Natural killer cell (primary cell): ENCODE measurements around the gene SPDYE6. TPM values are rescaled to one million over a fixed set of nuclear protein-coding genes. Genes with fewer than 3 reads are reported as not detected.
"Not testable (repeated sequence)": the region's sequence is repeated elsewhere in the genome, so short reads cannot be mapped to it uniquely, and the experiment has no call there.

ENCODE experiments used
- ATAC-seq, 3 donors: fragments of 150-1000 bp in 2 of 3; fragments of 200-7000 bp in 1 of 3; cut with Tn5 transposase; 1 replicate in 1 of 3; 2 replicates in 2 of 3; pipeline ENCODE4 v1.10.0; 2021; ENCODE audit warnings: mild to moderate bottlenecking in 2 of 3, moderate library complexity in 2 of 3
- DNase-seq, 2 donors: peaks; one replicate each; pipeline versions ENCODE4 v3.0.0 to v3.0.0-alpha.2; 2013 to 2021; ENCODE audit warnings: mixed read lengths in 1 of 2
- H3K27ac ChIP-seq: one replicate; pipeline ENCODE4 v1.5.1; 2013; ENCODE audit warnings: mild to moderate bottlenecking, low read length
- H3K27me3 ChIP-seq: one replicate; pipeline ENCODE4 v1.6.1; 2013; ENCODE audit warnings: low read length; ENCODE audit not compliant: control insufficient read depth, insufficient read depth
- H3K36me3 ChIP-seq: one replicate; pipeline ENCODE4 v1.6.1; 2013; ENCODE audit warnings: low read length; ENCODE audit not compliant: control insufficient read depth, insufficient read depth
- H3K4me1 ChIP-seq: one replicate; pipeline ENCODE4 v1.6.1; 2013; ENCODE audit warnings: low read length; ENCODE audit not compliant: control insufficient read depth, insufficient read depth
- H3K4me3 ChIP-seq: one replicate; pipeline ENCODE4 v1.5.1; 2013; ENCODE audit warnings: low read length
- H3K9me3 ChIP-seq: one replicate; pipeline ENCODE4 v1.6.1; 2013; ENCODE audit warnings: low read length; ENCODE audit not compliant: control insufficient read depth, insufficient read depth
- H3K27ac Mint-ChIP-seq, 2 donors: one replicate each; pipeline ENCODE4 v1.8.0; 2022; ENCODE audit warnings: mild to moderate bottlenecking in 2 of 2, mixed read lengths in 2 of 2, moderate library complexity in 1 of 2
- H3K27me3 Mint-ChIP-seq, 2 donors: one replicate each; pipeline ENCODE4 v1.8.0; 2022; ENCODE audit warnings: low read depth in 2 of 2, mixed read lengths in 2 of 2
- H3K36me3 Mint-ChIP-seq: one replicate; pipeline ENCODE4 v1.8.0; 2022; ENCODE audit warnings: mixed read lengths
- H3K4me1 Mint-ChIP-seq, 2 donors: one replicate each; pipeline ENCODE4 v1.8.0; 2022; ENCODE audit warnings: mixed read lengths in 2 of 2
- H3K4me3 Mint-ChIP-seq: one replicate; pipeline ENCODE4 v1.8.0; 2022; ENCODE audit warnings: mild to moderate bottlenecking, moderate library complexity, mixed read lengths
- H3K9me3 Mint-ChIP-seq, 2 donors: one replicate each; pipeline ENCODE4 v1.8.0; 2022; ENCODE audit warnings: mixed read lengths in 2 of 2
- CTCF ChIP-seq: fragments of 200-600 bp; IDR thresholded peaks from one replicate; pipeline ENCODE4 v1.8.0; 2022; ENCODE audit warnings: antibody characterized with exemption
- WGBS: methylation state at CpG from one replicate; pipeline ENCODE4 v1.1.7; 2013; ENCODE audit warnings: missing lambda C conversion rate; ENCODE audit not compliant: insufficient coverage; 5-methylcytosine and 5-hydroxymethylcytosine counted together
- intact Hi-C: fragments of 100-400 bp; cut with micrococcal nuclease; formaldehyde crosslinking; loops from one replicate; pipeline ENCODE4 v1.14.2; 2022
- total RNA-seq, 4 donors: library from RNA; stranded (reverse); fragments of 120-200 nt in 1 of 4; gene quantifications; one replicate each; pipeline versions ENCODE4 v1.2.3 to v1.2.4, GENCODE V29; 2013 to 2022

The SPDYE6 gene
- not detected for total RNA-seq
- not detected for total RNA-seq (2013)

GRCh38 chr7:102356344-102356743 is at the start of gene SPDYE6:
TSS of gene SPDYE6 (minus strand) at chr7:102356444. CDS start at chr7:102356023, 421 bp downstream.
- ATAC-seq, H3K27me3 Mint-ChIP-seq, H3K36me3 Mint-ChIP-seq, intact Hi-C loops, H3K27ac Mint-ChIP-seq, H3K36me3 ChIP-seq, H3K4me3 Mint-ChIP-seq, H3K4me1 Mint-ChIP-seq, H3K27me3 ChIP-seq, H3K27ac ChIP-seq, H3K9me3 Mint-ChIP-seq, H3K9me3 ChIP-seq, DNase-seq, H3K4me1 ChIP-seq, H3K4me3 ChIP-seq: not testable (repeated sequence)
- WGBS = no CpG with 5 or more reads among the region's 6 CpGs

- 100% methylated on average over 3 of the region's 5 CpGs for WGBS
- not testable (repeated sequence) for H3K27me3 ChIP-seq, H3K9me3 ChIP-seq, H3K27me3 Mint-ChIP-seq, H3K9me3 Mint-ChIP-seq, H3K27ac ChIP-seq, DNase-seq, H3K4me3 Mint-ChIP-seq, H3K4me3 ChIP-seq, H3K27ac Mint-ChIP-seq, ATAC-seq
- peaks cover 62% of the 10 kb centered on the region for H3K36me3 ChIP-seq
- peak; percentile 37 for TF ChIP-seq CTCF
- intact Hi-C loops = loop anchor here (1.0 to 2.0 kb wide), 3 partner anchors 28 to 60 kb away; partner anchors contain the start of genes ALKBH4, LRWD1 and ORAI2
- peaks cover 15% of the 10 kb centered on the region for H3K4me1 ChIP-seq
- Mint-ChIP-seq H3K36me3 (peaks cover 11% of the 10 kb centered on the region), H3K4me1 (peaks cover 15 to 25% of the 10 kb centered on the region in 2 donors)
These were observed 48.6 kb upstream of the SPDYE6 start for GRCh38 chr7:102404862-102405188.

- TF ChIP-seq CTCF = peak; percentile 73
- no peak overlapping the region for H3K4me3 ChIP-seq
- H3K27ac ChIP-seq = no peak overlapping the region
- peaks cover 9 to 23% of the 10 kb centered on the region in 2 donors for H3K4me1 Mint-ChIP-seq
- H3K9me3 Mint-ChIP-seq = no peaks in the 10 kb centered on the region
- peaks cover 12% of the 10 kb centered on the region for H3K4me1 ChIP-seq
- H3K36me3 ChIP-seq = peaks cover 63% of the 10 kb centered on the region
- no peaks in the 10 kb centered on the region for H3K27me3 Mint-ChIP-seq
- H3K4me3 Mint-ChIP-seq = peak overlapping the region; percentile 17
- DNase-seq = peak; percentile 43 to 82
- H3K36me3 Mint-ChIP-seq = peaks cover 8% of the 10 kb centered on the region
- 78% methylated on average over 15 of the region's 15 CpGs for WGBS
- peak overlapping the region; percentile 41 to 58 for H3K27ac Mint-ChIP-seq
- intact Hi-C loops = loop anchor here (1.0 to 2.0 kb wide), 3 partner anchors 29 to 61 kb away; partner anchors contain the start of genes ALKBH4, LRWD1 and ORAI2
- H3K9me3 ChIP-seq = no peaks in the 10 kb centered on the region
- no peaks in the 10 kb centered on the region for H3K27me3 ChIP-seq
- peak; percentile 99 to 100 (median 99) for ATAC-seq
These were observed 48.0 kb upstream of the SPDYE6 start for GRCh38 chr7:102404005-102404861.

- H3K27me3 ChIP-seq = no peaks in the 10 kb centered on the region
- WGBS = 93% methylated on average over 3 of the region's 3 CpGs
These were observed 47.3 kb upstream of the SPDYE6 start for GRCh38 chr7:102403563-102403962.

More at GRCh38 chr7:102403563-102403962, 47.3 kb upstream of the SPDYE6 start:
- Mint-ChIP-seq H3K36me3 (peaks cover 8% of the 10 kb centered on the region), H3K4me3 (no peak overlapping the region), H3K27ac (peak overlapping the region in 1 of 2 donors; percentile 58), H3K27me3 (no peaks in the 10 kb centered on the region), H3K9me3 (no peaks in the 10 kb centered on the region), H3K4me1 (peaks cover 9 to 23% of the 10 kb centered on the region in 2 donors)
- peaks cover 67% of the 10 kb centered on the region for H3K36me3 ChIP-seq
- no peaks in the 10 kb centered on the region for H3K9me3 ChIP-seq
- ATAC-seq = no peak
- no peak overlapping the region for H3K4me3 ChIP-seq
- H3K4me1 ChIP-seq = peaks cover 10% of the 10 kb centered on the region
- DNase-seq = no peak
- intact Hi-C loops = no loop called here
- TF ChIP-seq CTCF = no peak
- H3K27ac ChIP-seq = no peak overlapping the region
